ENCODE measurements around the gene SLC26A1.

SLC26A1 gene

GRCh38 chr4:972651-973424 is 20.4 kb downstream of the SLC26A1 start:
- Histone ChIP-seq H3K36me3 (no peaks in the 10 kb centered on the region), H3K9me3 (ENCODE audit: severe bottlenecking) (peaks cover 13% of the 10 kb centered on the region), H3K27me3 (ENCODE audit: insufficient read depth, low read depth, severe bottlenecking) (no peaks in the 10 kb centered on the region), H3K4me3 (ENCODE audit: low read depth, low read length) (peak overlapping the region; percentile 65), H3K27ac (no peak overlapping the region)
- TF ChIP-seq CTCF (IDR thresholded peaks at IDR 0.05; ENCODE audit: low read depth, low read length), result no peak
- DNase-seq, result no peak

- Histone ChIP-seq H3K4me3 (ENCODE audit: low read depth, low read length) (peak overlapping the region; percentile 65), H3K36me3 (no peaks in the 10 kb centered on the region), H3K27ac (no peak overlapping the region), H3K9me3 (ENCODE audit: severe bottlenecking) (peaks cover 13% of the 10 kb centered on the region), H3K27me3 (ENCODE audit: insufficient read depth, low read depth, severe bottlenecking) (no peaks in the 10 kb centered on the region)
- TF ChIP-seq CTCF (IDR thresholded peaks at IDR 0.05; ENCODE audit: low read depth, low read length), result no peak
- DNase-seq, result peak; percentile 52
Measured at GRCh38 chr4:971666-972500, 21.3 kb downstream of the SLC26A1 start.

GRCh38 chr4:970854-971520 is 22.2 kb downstream of the SLC26A1 start:
- Histone ChIP-seq H3K27me3 (ENCODE audit: insufficient read depth, low read depth, severe bottlenecking) (no peaks in the 10 kb centered on the region), H3K27ac (no peak overlapping the region)

GRCh38 chr4:970046-970745 is 23.0 kb downstream of the SLC26A1 start:
- H3K27ac ChIP-seq, result no peak overlapping the region
- TF ChIP-seq CTCF (IDR thresholded peaks at IDR 0.05; ENCODE audit: low read depth, low read length), result no peak
- no peak for DNase-seq
- no peaks in the 10 kb centered on the region for H3K27me3 ChIP-seq (ENCODE audit: insufficient read depth, low read depth, severe bottlenecking)
- no peaks in the 10 kb centered on the region; the same call in 1 of the 2 replicates for H3K36me3 ChIP-seq
- H3K9me3 ChIP-seq (ENCODE audit: severe bottlenecking), result peaks cover 13% of the 10 kb centered on the region
- H3K4me3 ChIP-seq (ENCODE audit: low read depth, low read length), result no peak overlapping the region

More at GRCh38 chr4:970854-971520, 22.2 kb downstream of the SLC26A1 start:
- peaks cover 13% of the 10 kb centered on the region for H3K9me3 ChIP-seq (ENCODE audit: severe bottlenecking)
- H3K4me3 ChIP-seq (ENCODE audit: low read depth, low read length), result no peak overlapping the region
- no peak for TF ChIP-seq CTCF (IDR thresholded peaks at IDR 0.05; ENCODE audit: low read depth, low read length)
- DNase-seq, result no peak
- no peaks in the 10 kb centered on the region; the same call in 1 of the 2 replicates for H3K36me3 ChIP-seq

- no peak for TF ChIP-seq CTCF (IDR thresholded peaks at IDR 0.05; ENCODE audit: low read depth, low read length)
- Histone ChIP-seq H3K27ac (no peak overlapping the region), H3K4me3 (ENCODE audit: low read depth, low read length) (no peak overlapping the region), H3K36me3 (no peaks in the 10 kb centered on the region; the same call in 1 of the 2 replicates), H3K9me3 (ENCODE audit: severe bottlenecking) (peaks cover 3% of the 10 kb centered on the region), H3K27me3 (ENCODE audit: insufficient read depth, low read depth, severe bottlenecking) (no peaks in the 10 kb centered on the region)
- DNase-seq, result no peak
Measured at GRCh38 chr4:968621-969394, 24.4 kb downstream of the SLC26A1 start.

Measured in WERI-Rb-1 (cell line).